Measurements from ENCODE around the gene PXYLP1. TPM values are rescaled to one million over a fixed set of nuclear protein-coding genes. Genes with fewer than 3 reads are reported as not detected.

Gene PXYLP1
- total RNA-seq, 1 donor from 2014 or later, result 21.2 TPM

GRCh38 chr3:141333836-141334626, 102.4 kb downstream of the PXYLP1 start:
- H3K27me3 Mint-ChIP-seq (ENCODE audit: unreplicated experiment), result no peaks in the 10 kb centered on the region
- no peak overlapping the region for H3K4me3 Mint-ChIP-seq (ENCODE audit: unreplicated experiment)
- H3K36me3 Mint-ChIP-seq (ENCODE audit: unreplicated experiment), result no peaks in the 10 kb centered on the region
- H3K4me1 Mint-ChIP-seq (ENCODE audit: unreplicated experiment), result peaks cover 33% of the 10 kb centered on the region
- no peak for TF ChIP-seq CTCF (IDR thresholded peaks at IDR 0.05)
- no peak for DNase-seq (ENCODE audit: extremely low spot score, unreplicated experiment)
- H3K9me3 Mint-ChIP-seq (ENCODE audit: unreplicated experiment), result no peaks in the 10 kb centered on the region
- H3K27ac Mint-ChIP-seq (ENCODE audit: unreplicated experiment), result no peak overlapping the region

GRCh38 chr3:141334627-141335250, 103.1 kb downstream of the PXYLP1 start:
- H3K36me3 Mint-ChIP-seq (ENCODE audit: unreplicated experiment), result no peaks in the 10 kb centered on the region
- no peak for TF ChIP-seq CTCF (IDR thresholded peaks at IDR 0.05)
- no peak for DNase-seq (ENCODE audit: extremely low spot score, unreplicated experiment)
- H3K4me3 Mint-ChIP-seq (ENCODE audit: unreplicated experiment), result no peak overlapping the region
- H3K9me3 Mint-ChIP-seq (ENCODE audit: unreplicated experiment), result no peaks in the 10 kb centered on the region
- H3K4me1 Mint-ChIP-seq (ENCODE audit: unreplicated experiment), result peaks cover 33% of the 10 kb centered on the region
- no peaks in the 10 kb centered on the region for H3K27me3 Mint-ChIP-seq (ENCODE audit: unreplicated experiment)
- H3K27ac Mint-ChIP-seq (ENCODE audit: unreplicated experiment), result no peak overlapping the region

GRCh38 chr3:141335531-141336061, 104.0 kb downstream of the PXYLP1 start:
- Mint-ChIP-seq H3K27me3 (ENCODE audit: unreplicated experiment) (no peaks in the 10 kb centered on the region), H3K4me3 (ENCODE audit: unreplicated experiment) (no peak overlapping the region), H3K36me3 (ENCODE audit: unreplicated experiment) (no peaks in the 10 kb centered on the region), H3K9me3 (ENCODE audit: unreplicated experiment) (peaks cover 3% of the 10 kb centered on the region), H3K4me1 (ENCODE audit: unreplicated experiment) (peaks cover 33% of the 10 kb centered on the region), H3K27ac (ENCODE audit: unreplicated experiment) (no peak overlapping the region)
- DNase-seq (ENCODE audit: extremely low spot score, unreplicated experiment), result no peak
- no peak for TF ChIP-seq CTCF (IDR thresholded peaks at IDR 0.05)

GRCh38 chr3:141336672-141337522, 105.3 kb downstream of the PXYLP1 start:
- H3K4me3 Mint-ChIP-seq (ENCODE audit: unreplicated experiment), result no peak overlapping the region
- no peak for DNase-seq (ENCODE audit: extremely low spot score, unreplicated experiment)
- no peaks in the 10 kb centered on the region for H3K27me3 Mint-ChIP-seq (ENCODE audit: unreplicated experiment)
- no peak for TF ChIP-seq CTCF (IDR thresholded peaks at IDR 0.05)
- H3K36me3 Mint-ChIP-seq (ENCODE audit: unreplicated experiment), result no peaks in the 10 kb centered on the region
- no peak overlapping the region for H3K27ac Mint-ChIP-seq (ENCODE audit: unreplicated experiment)
- H3K4me1 Mint-ChIP-seq (ENCODE audit: unreplicated experiment), result peaks cover 21% of the 10 kb centered on the region
- peaks cover 3% of the 10 kb centered on the region for H3K9me3 Mint-ChIP-seq (ENCODE audit: unreplicated experiment)

Measured in osteocyte (in vitro differentiated cells).